Occipital lobe (tissue), 2 donors: ENCODE results near the gene RTP5. TPM values are rescaled to one million over a fixed set of nuclear protein-coding genes. Genes with fewer than 3 reads are reported as not detected.

ENCODE experiments used
- DNase-seq: peaks from one replicate; lab custom pipeline; 2025; lab: John Stamatoyannopoulos, UW
- total RNA-seq: library from RNA; depleted of rRNA; stranded (reverse); fragments of >200 nt; gene quantifications from one replicate; pipeline ENCODE4 v1.2.3, GENCODE V29; 2014

The RTP5 gene
- total RNA-seq, 1 donor from 2014 or later: 2.5 TPM

GRCh38 chr2:241886840-241887447 is 17.4 kb downstream of the RTP5 start:
- no peak for DNase-seq

- no peak for DNase-seq
Observed at GRCh38 chr2:241887806-241888522, 18.4 kb downstream of the RTP5 start.

- no peak for DNase-seq
Observed at GRCh38 chr2:241888641-241889040, 19.1 kb downstream of the RTP5 start.

GRCh38 chr2:241890524-241891235 is 21.2 kb downstream of the RTP5 start:
- no peak for DNase-seq

- no peak for DNase-seq
Observed at GRCh38 chr2:241891315-241891987, 21.9 kb downstream of the RTP5 start.

GRCh38 chr2:241891988-241892298 is 22.4 kb downstream of the RTP5 start:
- no peak for DNase-seq

- no peak for DNase-seq
Observed at GRCh38 chr2:241892299-241893137, 23.0 kb downstream of the RTP5 start.

- DNase-seq: no peak
Observed at GRCh38 chr2:241893265-241893664, 23.7 kb downstream of the RTP5 start.

- no peak for DNase-seq
Observed at GRCh38 chr2:241894056-241894641, 24.6 kb downstream of the RTP5 start.

- no peak for DNase-seq
Observed at GRCh38 chr2:241894681-241895426, 25.3 kb downstream of the RTP5 start.

- no peak for DNase-seq
Observed at GRCh38 chr2:241895427-241895711, 25.8 kb downstream of the RTP5 start.

- no peak for DNase-seq
Observed at GRCh38 chr2:241895712-241896641, 26.4 kb downstream of the RTP5 start.

GRCh38 chr2:241896746-241897201 is 27.2 kb downstream of the RTP5 start:
- no peak for DNase-seq

- no peak for DNase-seq
Observed at GRCh38 chr2:241897231-241897916, 27.8 kb downstream of the RTP5 start.

GRCh38 chr2:241898463-241899270 is 29.1 kb downstream of the RTP5 start:
- DNase-seq: no peak

GRCh38 chr2:241900251-241901017 is 30.9 kb downstream of the RTP5 start:
- no peak for DNase-seq

- DNase-seq: no peak
Observed at GRCh38 chr2:241901018-241901380, 31.5 kb downstream of the RTP5 start.
